ENCODE results near the gene ARHGAP26. TPM values are rescaled to one million over a fixed set of nuclear protein-coding genes. Genes with fewer than 3 reads are reported as not detected.

ARHGAP26 gene
- total RNA-seq, 4 donors from 2014 or later: 61.0 to 76.7 (median 61.2) TPM

DNA sequence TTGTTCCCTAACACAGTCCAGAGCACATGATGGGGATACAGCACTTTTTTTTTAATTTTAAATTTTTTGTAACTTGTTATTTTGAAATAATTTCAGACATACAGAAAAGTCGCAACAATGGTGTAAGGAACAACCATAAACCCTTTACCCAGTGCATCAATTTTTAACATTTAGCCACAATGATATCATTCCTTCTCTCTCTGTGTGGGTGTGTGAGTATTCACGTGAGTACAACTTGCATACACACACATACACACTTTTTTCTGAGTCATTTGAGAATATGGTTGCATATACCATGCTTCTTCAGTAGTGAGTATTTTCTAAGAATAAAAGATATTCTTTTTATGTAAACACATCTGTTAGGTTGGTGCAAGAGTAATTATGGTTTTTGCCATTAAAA, 135.2 kb downstream of the ARHGAP26 start:
- no peak for TF ChIP-seq EP300 (IDR thresholded peaks at IDR 0.05; ENCODE audit: low read depth)
- TF ChIP-seq, protein P1, sequence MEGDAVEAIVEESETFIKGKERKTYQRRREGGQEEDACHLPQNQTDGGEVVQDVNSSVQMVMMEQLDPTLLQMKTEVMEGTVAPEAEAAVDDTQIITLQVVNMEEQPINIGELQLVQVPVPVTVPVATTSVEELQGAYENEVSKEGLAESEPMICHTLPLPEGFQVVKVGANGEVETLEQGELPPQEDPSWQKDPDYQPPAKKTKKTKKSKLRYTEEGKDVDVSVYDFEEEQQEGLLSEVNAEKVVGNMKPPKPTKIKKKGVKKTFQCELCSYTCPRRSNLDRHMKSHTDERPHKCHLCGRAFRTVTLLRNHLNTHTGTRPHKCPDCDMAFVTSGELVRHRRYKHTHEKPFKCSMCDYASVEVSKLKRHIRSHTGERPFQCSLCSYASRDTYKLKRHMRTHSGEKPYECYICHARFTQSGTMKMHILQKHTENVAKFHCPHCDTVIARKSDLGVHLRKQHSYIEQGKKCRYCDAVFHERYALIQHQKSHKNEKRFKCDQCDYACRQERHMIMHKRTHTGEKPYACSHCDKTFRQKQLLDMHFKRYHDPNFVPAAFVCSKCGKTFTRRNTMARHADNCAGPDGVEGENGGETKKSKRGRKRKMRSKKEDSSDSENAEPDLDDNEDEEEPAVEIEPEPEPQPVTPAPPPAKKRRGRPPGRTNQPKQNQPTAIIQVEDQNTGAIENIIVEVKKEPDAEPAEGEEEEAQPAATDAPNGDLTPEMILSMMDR (IDR thresholded peaks at IDR 0.05): no peak
- TF ChIP-seq POLR2A (IDR thresholded peaks at IDR 0.05): no peak
- no peak for TF ChIP-seq POLR2AphosphoS5 (IDR thresholded peaks at IDR 0.05)
- H3K27me3 ChIP-seq: no peaks in the 10 kb centered on the region
- in situ Hi-C loops (cut with MboI; ENCODE audit: low pct_ligation_motif_present in 1 of 4, low pct_unique_long_range_greater_than_20kb in 1 of 4, low sequenced_read_pairs in 3 of 4) (no loop called here), intact Hi-C loops (cut with DNase I; ENCODE audit: low total_unique reads) (no loop called here)
- DNase-seq: no peak
- H3K4me1 ChIP-seq: peaks cover 0 to 11% (median 0%) of the 10 kb centered on the region in 4 donors
- WGBS, 2 donors (ENCODE audit: low coverage in 1 of 2): 88 to 96% methylated on average over 2 of the region's 2 CpGs
- H3K36me3 ChIP-seq: peaks cover 0 to 35% (median 15%) of the 10 kb centered on the region in 4 donors
- no peak overlapping the region for H3K27ac ChIP-seq
- H3K4me3 ChIP-seq: no peak overlapping the region
- no peaks in the 10 kb centered on the region for H3K9me3 ChIP-seq

- 73 to 74% methylated on average over 2 to 7 of the region's 7 CpGs for WGBS, 2 donors (ENCODE audit: low coverage in 1 of 2)
- TF ChIP-seq, protein P1 (IDR thresholded peaks at IDR 0.05): no peak
- TF ChIP-seq POLR2AphosphoS5 (IDR thresholded peaks at IDR 0.05) (no peak), EP300 (IDR thresholded peaks at IDR 0.05; ENCODE audit: low read depth) (no peak), POLR2A (IDR thresholded peaks at IDR 0.05) (no peak)
- peak overlapping the region in 1 of 4 donors; percentile 10 for H3K27ac ChIP-seq
- no peaks in the 10 kb centered on the region for H3K27me3 ChIP-seq
- H3K4me3 ChIP-seq: no peak overlapping the region
- H3K4me1 ChIP-seq: peaks cover 0 to 4% (median 0%) of the 10 kb centered on the region in 4 donors
- H3K9me3 ChIP-seq: no peaks in the 10 kb centered on the region
- intact Hi-C loops (cut with DNase I; ENCODE audit: low total_unique reads): no loop called here
- no peak for DNase-seq
- H3K36me3 ChIP-seq: peaks cover 0 to 47% (median 21%) of the 10 kb centered on the region in 4 donors
- in situ Hi-C loops (cut with MboI; ENCODE audit: low pct_ligation_motif_present in 1 of 4, low pct_unique_long_range_greater_than_20kb in 1 of 4, low sequenced_read_pairs in 3 of 4): no loop called here
Measured at GRCh38 chr5:142906863-142907671, 136.9 kb downstream of the ARHGAP26 start.

DNA sequence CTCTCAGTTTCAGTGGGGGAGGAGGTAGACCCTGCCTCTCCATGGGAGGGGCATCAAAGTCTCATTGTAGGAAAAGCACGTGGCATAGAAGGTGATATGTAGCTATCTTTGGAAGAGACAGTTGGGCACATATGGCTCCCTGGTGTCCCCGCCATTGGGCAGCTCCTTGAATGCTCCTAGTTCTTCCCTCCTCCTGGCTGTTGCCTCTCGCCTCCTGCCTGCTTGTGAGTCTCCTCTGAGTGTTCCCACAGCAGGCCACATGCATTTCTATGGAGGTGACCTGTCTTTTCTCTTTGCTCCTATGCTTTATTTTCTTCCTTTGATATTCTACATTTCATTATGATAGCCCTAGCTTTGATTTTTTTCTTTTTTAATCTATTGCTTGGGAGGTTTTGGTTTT, 138.5 kb downstream of the ARHGAP26 start:
- H3K36me3 ChIP-seq: peaks cover 0 to 45% (median 17%) of the 10 kb centered on the region in 4 donors
- H3K4me1 ChIP-seq: peaks cover 0 to 4% (median 0%) of the 10 kb centered on the region in 4 donors
- intact Hi-C loops (cut with DNase I; ENCODE audit: low total_unique reads): no loop called here
- H3K4me3 ChIP-seq: no peak overlapping the region
- 86 to 89% methylated on average over 2 to 3 of the region's 3 CpGs for WGBS, 2 donors (ENCODE audit: low coverage in 1 of 2)
- no peak for DNase-seq
- no peak overlapping the region for H3K27ac ChIP-seq
- H3K27me3 ChIP-seq: no peaks in the 10 kb centered on the region
- in situ Hi-C loops (cut with MboI; ENCODE audit: low pct_ligation_motif_present in 1 of 4, low pct_unique_long_range_greater_than_20kb in 1 of 4, low sequenced_read_pairs in 3 of 4): no loop called here
- no peak for TF ChIP-seq EP300 (IDR thresholded peaks at IDR 0.05; ENCODE audit: low read depth)
- TF ChIP-seq, protein P1 (IDR thresholded peaks at IDR 0.05): no peak
- no peak for TF ChIP-seq POLR2A (IDR thresholded peaks at IDR 0.05)
- no peak for TF ChIP-seq POLR2AphosphoS5 (IDR thresholded peaks at IDR 0.05)
- H3K9me3 ChIP-seq: no peaks in the 10 kb centered on the region

DNA sequence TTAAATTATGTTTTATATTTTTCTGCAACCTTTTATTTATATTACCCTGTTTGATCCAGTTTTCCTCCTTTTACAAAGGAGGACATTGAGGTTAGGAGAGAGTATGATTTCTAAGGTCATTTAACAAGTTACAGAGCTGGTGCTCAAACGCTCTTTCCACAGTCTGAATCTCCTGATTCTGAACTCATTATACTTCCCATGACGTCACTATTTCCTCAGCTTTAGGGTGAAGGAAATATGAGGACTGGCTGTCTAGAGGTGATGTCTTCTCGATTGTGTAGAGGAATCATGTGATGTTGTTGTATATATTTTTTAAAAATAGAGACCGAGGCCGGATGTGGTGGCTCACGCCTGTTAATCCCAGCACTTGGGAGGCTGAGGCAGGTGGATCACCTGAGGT, 140.0 kb downstream of the ARHGAP26 start:
- Histone ChIP-seq H3K9me3 (no peaks in the 10 kb centered on the region), H3K36me3 (peaks cover 0 to 39% (median 13%) of the 10 kb centered on the region in 4 donors), H3K27me3 (no peaks in the 10 kb centered on the region), H3K27ac (no peak overlapping the region), H3K4me3 (no peak overlapping the region), H3K4me1 (peaks cover 0 to 4% (median 0%) of the 10 kb centered on the region in 4 donors)
- intact Hi-C loops (cut with DNase I; ENCODE audit: low total_unique reads): no loop called here
- no peak for TF ChIP-seq POLR2AphosphoS5 (IDR thresholded peaks at IDR 0.05)
- TF ChIP-seq, protein P1 (IDR thresholded peaks at IDR 0.05): no peak
- no peak for TF ChIP-seq EP300 (IDR thresholded peaks at IDR 0.05; ENCODE audit: low read depth)
- no peak for TF ChIP-seq POLR2A (IDR thresholded peaks at IDR 0.05)
- no peak for DNase-seq
- 90 to 100% methylated on average over 1 to 6 of the region's 6 CpGs for WGBS, 2 donors (ENCODE audit: low coverage in 1 of 2)
- in situ Hi-C loops (cut with MboI; ENCODE audit: low pct_ligation_motif_present in 1 of 4, low pct_unique_long_range_greater_than_20kb in 1 of 4, low sequenced_read_pairs in 3 of 4): no loop called here
